HCT116 (cell line): ENCODE results near the gene SPTB. TPM values are rescaled to one million over a fixed set of nuclear protein-coding genes. Genes with fewer than 3 reads are reported as not detected.

Source experiments
- ATAC-seq: fragments of 200-7000 bp; cut with Tn5 transposase; 2 replicates; pipeline ENCODE4 v1.9.1; 2020; ENCODE audit warnings: mild to moderate bottlenecking, moderate library complexity
- BruUV-seq: library from RNA; stranded (reverse); fragments of 400-500 nt; replicated peaks from 2 replicates; lab custom pipeline; 2021; lab: Mats Ljungman, UMichigan
- CTCF ChIA-PET: fragments of 300-600 bp; sonication (Branson Sonifier 250); formaldehyde crosslinking; loops from one replicate; lab custom pipeline; 2021; ENCODE audit warnings: antibody characterized with exemption; lab: Charles Lee
- POLR2A ChIA-PET: fragments of 300-600, 350-600 bp; sonication (Branson Sonifier 250); formaldehyde crosslinking; loops from one replicate; lab custom pipeline; 2021; ENCODE audit warnings: antibody characterized with exemption; lab: Charles Lee
- RAD21 ChIA-PET, 2 experiments: fragments of 300-600 bp; sonication (Branson Sonifier 250); formaldehyde crosslinking; loops; one replicate each; lab custom pipeline; 2023; ENCODE audit warnings: low total read pairs in 2 of 2; ENCODE audit not compliant: uncharacterized antibody in 2 of 2, unreplicated experiment in 2 of 2, low non-redundant PET in 1 of 2; lab: Charles Lee
- DNase-seq: peaks from one replicate; pipeline ENCODE4 v3.0.0-alpha.2; 2010; ENCODE audit warnings: low read depth, low spot score
- H2AFZ ChIP-seq: fragments of 200-600 bp; shearing (Covaris generic), sonication (generic); 2 replicates; pipeline ENCODE4 v1.6.1; 2017; ENCODE audit warnings: low read depth, mixed run types, mixed read lengths, antibody characterized with exemption, low read length; ENCODE audit not compliant: poor library complexity, severe bottlenecking
- H3K27ac ChIP-seq: 2 replicates; pipeline ENCODE4 v1.5.1; 2012; ENCODE audit warnings: low read depth, low read length
- H3K27me3 ChIP-seq: fragments of 200-600 bp; sonication (generic); 2 replicates; pipeline ENCODE4 v1.6.1; 2016; ENCODE audit warnings: mixed run types, low read length, mixed read lengths; ENCODE audit not compliant: insufficient read depth
- H3K36me3 ChIP-seq, 2 experiments: fragments of 200-500 bp in 1 of 2; fragments of 200-600 bp in 1 of 2; sonication (Bioruptor generic) in 1 of 2; sonication (generic) in 1 of 2; 2 replicates each; pipeline versions ENCODE4 v1.5.1 to v1.6.1; 2014 to 2016; ENCODE audit warnings: low read length in 2 of 2, inconsistent platforms in 1 of 2, mixed read lengths in 1 of 2, mixed run types in 1 of 2; ENCODE audit not compliant: insufficient read depth in 2 of 2, control insufficient read depth in 1 of 2
- H3K4me1 ChIP-seq, 2 experiments: fragments of 200-600 bp in 1 of 2; sonication (generic) in 1 of 2; 2 replicates each; pipeline versions ENCODE4 v1.5.1 to v1.6.1; 2012 to 2017; ENCODE audit warnings: low read length in 2 of 2, inconsistent platforms in 1 of 2, mild to moderate bottlenecking in 1 of 2, mixed read lengths in 1 of 2, mixed run types in 1 of 2, moderate library complexity in 1 of 2; ENCODE audit not compliant: insufficient read depth in 2 of 2, control insufficient read depth in 1 of 2
- H3K4me2 ChIP-seq: fragments of 200-600 bp; sonication (generic); 2 replicates; pipeline ENCODE4 v1.6.1; 2017; ENCODE audit warnings: mixed run types, low read length, mixed read lengths
- H3K4me3 ChIP-seq, 2 experiments: fragments of 200-600 bp in 1 of 2; sonication (generic) in 1 of 2; replicated peaks in 1 of 2; 2 replicates each; pipeline ENCODE4 v1.5.1; 2011 to 2016; ENCODE audit warnings: low read length in 2 of 2, control low read depth in 1 of 2, low read depth in 1 of 2, mild to moderate bottlenecking in 1 of 2, mixed read lengths in 1 of 2, mixed run types in 1 of 2
- H3K79me2 ChIP-seq: fragments of 200-600 bp; sonication (generic); 2 replicates; pipeline ENCODE4 v1.6.1; 2017; ENCODE audit warnings: mild to moderate bottlenecking, mixed run types, low read length, moderate library complexity, mixed read lengths; ENCODE audit not compliant: insufficient read depth
- H3K9ac ChIP-seq: fragments of 200-600 bp; sonication (generic); 2 replicates; pipeline ENCODE4 v1.6.1; 2016; ENCODE audit warnings: low read length, mixed read lengths
- H3K9me2 ChIP-seq: fragments of 200-600 bp; sonication (generic), shearing (Covaris generic); 2 replicates; pipeline ENCODE4 v1.6.1; 2017; ENCODE audit warnings: mixed run types, mild to moderate bottlenecking, moderate library complexity; ENCODE audit not compliant: insufficient read depth
- H3K9me3 ChIP-seq, 2 experiments: fragments of 200-500 bp in 1 of 2; fragments of 200-600 bp in 1 of 2; sonication (Bioruptor generic) in 1 of 2; sonication (generic) in 1 of 2; 2 replicates each; pipeline ENCODE4 v1.6.1; 2014 to 2017; ENCODE audit warnings: low read length in 2 of 2, mixed read lengths in 2 of 2, inconsistent platforms in 1 of 2, low read depth in 1 of 2, mild to moderate bottlenecking in 1 of 2, mixed run types in 1 of 2, moderate library complexity in 1 of 2; ENCODE audit not compliant: control insufficient read depth in 1 of 2, insufficient read depth in 1 of 2
- H4K20me1 ChIP-seq: fragments of 200-600 bp; sonication (generic), shearing (Covaris generic); 2 replicates; pipeline ENCODE4 v1.6.1; 2017; ENCODE audit warnings: mixed run types, mild to moderate bottlenecking, moderate library complexity; ENCODE audit not compliant: insufficient read depth
- CEBPB ChIP-seq: IDR thresholded peaks from 2 replicates; pipeline ENCODE4 v1.6.1; 2012; ENCODE audit warnings: low read depth
- EGR1 ChIP-seq: IDR thresholded peaks from 2 replicates; pipeline ENCODE4 v1.6.1; 2012; ENCODE audit warnings: low read depth
- ELF1 ChIP-seq: IDR thresholded peaks from 2 replicates; pipeline ENCODE4 v1.6.1; 2012; ENCODE audit warnings: low read depth, borderline replicate concordance
- FOSL1 ChIP-seq: IDR thresholded peaks from 2 replicates; pipeline ENCODE4 v1.6.1; 2012; ENCODE audit warnings: low read depth
- POLR2A ChIP-seq: IDR thresholded peaks from 2 replicates; pipeline ENCODE4 v1.7.0; 2011; ENCODE audit warnings: borderline replicate concordance; ENCODE audit not compliant: insufficient read depth, insufficient read length; ENCODE audit errors: extremely low read depth
- POLR2AphosphoS5 ChIP-seq: IDR thresholded peaks from 2 replicates; pipeline ENCODE4 v1.6.1; 2011; ENCODE audit warnings: mild to moderate bottlenecking, low read depth, low read length, moderate library complexity
- RAD21 ChIP-seq: IDR thresholded peaks from 2 replicates; pipeline ENCODE4 v1.6.1; 2012; ENCODE audit warnings: low read depth, mild to moderate bottlenecking
- SRF ChIP-seq: IDR thresholded peaks from 2 replicates; pipeline ENCODE4 v1.6.1; 2012; ENCODE audit warnings: low read depth
- YY1 ChIP-seq: IDR thresholded peaks from 2 replicates; pipeline ENCODE4 v1.6.1; 2011; ENCODE audit warnings: low read length, low read depth, moderate library complexity, mild to moderate bottlenecking; ENCODE audit not compliant: insufficient replicate concordance; ENCODE audit errors: extremely low read depth
- intact Hi-C: fragments of 100-400 bp; cut with micrococcal nuclease; formaldehyde crosslinking; loops from 2 replicates; pipeline ENCODE4 v1.10.0; 2022
- total RNA-seq: library from RNA; stranded (reverse); gene quantifications from one replicate; pipeline ENCODE4 v1.2.1, GENCODE V29; 2021; ENCODE audit not compliant: unreplicated experiment
- TF ChIP-seq, protein P1 (sequence below): IDR thresholded peaks from 2 replicates; pipeline ENCODE4 v1.6.1; 2011; ENCODE audit warnings: mild to moderate bottlenecking, low read length, moderate library complexity; ENCODE audit not compliant: insufficient replicate concordance; ENCODE audit errors: extremely low read depth
- TF ChIP-seq, protein P2 (sequence below): IDR thresholded peaks from 2 replicates; pipeline ENCODE4 v1.6.1; 2012; ENCODE audit warnings: low read depth
- TF ChIP-seq, protein P3 (sequence below): IDR thresholded peaks from 2 replicates; pipeline ENCODE4 v1.6.1; 2012

The SPTB gene
- total RNA-seq, 1 experiment from 2014 or later = 4.2 TPM

DNA sequence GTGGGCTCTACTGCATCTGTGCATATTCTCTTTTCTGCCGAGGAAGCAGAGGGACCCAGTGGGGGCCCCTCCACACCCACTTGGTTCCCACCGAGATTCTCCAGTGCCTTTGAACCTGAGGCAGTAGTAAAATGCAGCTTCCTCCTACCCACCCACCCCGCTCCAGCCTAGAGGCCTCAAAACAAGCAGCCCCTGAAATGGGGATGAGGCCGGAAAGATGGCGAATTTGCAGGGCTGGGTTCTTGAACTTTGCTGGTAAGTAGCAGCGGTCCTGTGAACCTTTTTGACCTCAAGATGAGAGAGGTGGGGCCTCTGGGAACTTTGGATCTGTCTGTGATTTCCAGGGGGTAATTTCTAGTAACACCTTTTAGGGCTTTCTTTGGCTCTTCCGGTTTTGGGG lies 160.1 kb downstream of the SPTB start:
- H4K20me1 ChIP-seq = no peaks in the 10 kb centered on the region
- BruUV-seq = TSS peak; percentile 89
- H3K9me3 ChIP-seq = no peaks in the 10 kb centered on the region
- peak overlapping the region; percentile 76 for H3K27ac ChIP-seq
- H3K79me2 ChIP-seq = peaks cover 96% of the 10 kb centered on the region
- intact Hi-C loops = no loop called here
- H3K4me3 ChIP-seq = peak overlapping the region in 1 of 2 experiments; percentile 33; a peak in 3 of 4 replicates
- peak overlapping the region; percentile 70 for H3K4me2 ChIP-seq
- ChIA-PET RAD21 (interaction anchor here in 1 of 2 experiments (0.6 kb wide), 1 partner anchor 173 kb away, joined by 3 read pairs; no protein-coding TSS in a partner anchor), POLR2A (interaction anchor here (1.2 kb wide), 2 partner anchors 11 to 16 kb away, joined by 7 to 12 read pairs; partner anchors contain the start of gene PLEKHG3)
- H3K4me1 ChIP-seq = peaks cover 94 to 100% of the 10 kb centered on the region in 2 experiments
- DNase-seq = no peak
- no peak overlapping the region for H2AFZ ChIP-seq
- H3K9ac ChIP-seq = peak overlapping the region; percentile 42
- H3K9me2 ChIP-seq = no peaks in the 10 kb centered on the region
- ATAC-seq = no peak; the same call in 1 of the 2 replicates
- no peaks in the 10 kb centered on the region for H3K36me3 ChIP-seq
- TF ChIP-seq ELF1 (no peak), FOSL1 (no peak), RAD21 (no peak), EGR1 (no peak), SRF (no peak), POLR2A (no peak), POLR2AphosphoS5 (no peak), CEBPB (no peak), YY1 (no peak)
- TF ChIP-seq, protein P1, sequence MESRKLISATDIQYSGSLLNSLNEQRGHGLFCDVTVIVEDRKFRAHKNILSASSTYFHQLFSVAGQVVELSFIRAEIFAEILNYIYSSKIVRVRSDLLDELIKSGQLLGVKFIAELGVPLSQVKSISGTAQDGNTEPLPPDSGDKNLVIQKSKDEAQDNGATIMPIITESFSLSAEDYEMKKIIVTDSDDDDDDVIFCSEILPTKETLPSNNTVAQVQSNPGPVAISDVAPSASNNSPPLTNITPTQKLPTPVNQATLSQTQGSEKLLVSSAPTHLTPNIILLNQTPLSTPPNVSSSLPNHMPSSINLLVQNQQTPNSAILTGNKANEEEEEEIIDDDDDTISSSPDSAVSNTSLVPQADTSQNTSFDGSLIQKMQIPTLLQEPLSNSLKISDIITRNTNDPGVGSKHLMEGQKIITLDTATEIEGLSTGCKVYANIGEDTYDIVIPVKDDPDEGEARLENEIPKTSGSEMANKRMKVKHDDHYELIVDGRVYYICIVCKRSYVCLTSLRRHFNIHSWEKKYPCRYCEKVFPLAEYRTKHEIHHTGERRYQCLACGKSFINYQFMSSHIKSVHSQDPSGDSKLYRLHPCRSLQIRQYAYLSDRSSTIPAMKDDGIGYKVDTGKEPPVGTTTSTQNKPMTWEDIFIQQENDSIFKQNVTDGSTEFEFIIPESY = no peak
- TF ChIP-seq, protein P2, sequence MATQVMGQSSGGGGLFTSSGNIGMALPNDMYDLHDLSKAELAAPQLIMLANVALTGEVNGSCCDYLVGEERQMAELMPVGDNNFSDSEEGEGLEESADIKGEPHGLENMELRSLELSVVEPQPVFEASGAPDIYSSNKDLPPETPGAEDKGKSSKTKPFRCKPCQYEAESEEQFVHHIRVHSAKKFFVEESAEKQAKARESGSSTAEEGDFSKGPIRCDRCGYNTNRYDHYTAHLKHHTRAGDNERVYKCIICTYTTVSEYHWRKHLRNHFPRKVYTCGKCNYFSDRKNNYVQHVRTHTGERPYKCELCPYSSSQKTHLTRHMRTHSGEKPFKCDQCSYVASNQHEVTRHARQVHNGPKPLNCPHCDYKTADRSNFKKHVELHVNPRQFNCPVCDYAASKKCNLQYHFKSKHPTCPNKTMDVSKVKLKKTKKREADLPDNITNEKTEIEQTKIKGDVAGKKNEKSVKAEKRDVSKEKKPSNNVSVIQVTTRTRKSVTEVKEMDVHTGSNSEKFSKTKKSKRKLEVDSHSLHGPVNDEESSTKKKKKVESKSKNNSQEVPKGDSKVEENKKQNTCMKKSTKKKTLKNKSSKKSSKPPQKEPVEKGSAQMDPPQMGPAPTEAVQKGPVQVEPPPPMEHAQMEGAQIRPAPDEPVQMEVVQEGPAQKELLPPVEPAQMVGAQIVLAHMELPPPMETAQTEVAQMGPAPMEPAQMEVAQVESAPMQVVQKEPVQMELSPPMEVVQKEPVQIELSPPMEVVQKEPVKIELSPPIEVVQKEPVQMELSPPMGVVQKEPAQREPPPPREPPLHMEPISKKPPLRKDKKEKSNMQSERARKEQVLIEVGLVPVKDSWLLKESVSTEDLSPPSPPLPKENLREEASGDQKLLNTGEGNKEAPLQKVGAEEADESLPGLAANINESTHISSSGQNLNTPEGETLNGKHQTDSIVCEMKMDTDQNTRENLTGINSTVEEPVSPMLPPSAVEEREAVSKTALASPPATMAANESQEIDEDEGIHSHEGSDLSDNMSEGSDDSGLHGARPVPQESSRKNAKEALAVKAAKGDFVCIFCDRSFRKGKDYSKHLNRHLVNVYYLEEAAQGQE = no peak
- TF ChIP-seq, protein P3, sequence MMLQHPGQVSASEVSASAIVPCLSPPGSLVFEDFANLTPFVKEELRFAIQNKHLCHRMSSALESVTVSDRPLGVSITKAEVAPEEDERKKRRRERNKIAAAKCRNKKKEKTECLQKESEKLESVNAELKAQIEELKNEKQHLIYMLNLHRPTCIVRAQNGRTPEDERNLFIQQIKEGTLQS = no peak
- TF ChIP-seq, all 23 proteins: peak for 0
- H3K27me3 ChIP-seq = no peaks in the 10 kb centered on the region
- CTCF ChIA-PET = no interaction called here
